SU-DHL-6 (cell line): ENCODE results near the gene EMP3.
A peak's percentile ranks its signal among the peaks of the same experiment; 100 is the strongest.
"Not testable (repeated sequence)": the region's sequence is repeated elsewhere in the genome, so short reads cannot be mapped to it uniquely, and the experiment has no call there.

Source experiments
- H2AFZ ChIP-seq: fragments of 200-600 bp; sonication (generic); 2 replicates; pipeline ENCODE4 v1.6.1; 2014; ENCODE audit warnings: low read depth, mild to moderate bottlenecking, moderate library complexity, mixed read lengths, antibody characterized with exemption, low read length; ENCODE audit not compliant: severe bottlenecking
- H3F3A ChIP-seq: fragments of 200-600 bp; shearing (Covaris generic); 2 replicates; pipeline ENCODE4 v1.6.0; 2016; ENCODE audit warnings: antibody characterized with exemption, mild to moderate bottlenecking; ENCODE audit not compliant: insufficient read depth
- H3K27ac ChIP-seq: fragments of 200-600 bp; sonication (generic); 2 replicates; pipeline ENCODE4 v1.5.1; 2016; ENCODE audit warnings: low read depth, mild to moderate bottlenecking, low read length, moderate library complexity, mixed read lengths
- H3K27me3 ChIP-seq: fragments of 200-600 bp; sonication (generic), shearing (Covaris generic); 2 replicates; pipeline ENCODE4 v1.6.0; 2014; ENCODE audit warnings: mild to moderate bottlenecking, low read length
- H3K36me3 ChIP-seq: fragments of 200-600 bp; sonication (generic); 2 replicates; pipeline ENCODE4 v1.6.1; 2014; ENCODE audit warnings: mild to moderate bottlenecking, low read length, mixed read lengths
- H3K4me2 ChIP-seq: fragments of 300-600, 200-600 bp; shearing (Covaris generic), sonication (generic); 2 replicates; pipeline ENCODE4 v1.6.0; 2014; ENCODE audit warnings: low read length, low read depth, mild to moderate bottlenecking; ENCODE audit not compliant: poor library complexity, severe bottlenecking
- H3K4me3 ChIP-seq: fragments of 200-600 bp; sonication (generic); 2 replicates; pipeline ENCODE4 v1.5.1; 2014; ENCODE audit warnings: antibody characterized with exemption, low read length, mild to moderate bottlenecking, mixed read lengths; ENCODE audit not compliant: insufficient read depth, poor library complexity, severe bottlenecking
- H3K79me2 ChIP-seq: fragments of 200-600 bp; sonication (generic); 2 replicates; pipeline ENCODE4 v1.6.1; 2014; ENCODE audit warnings: mild to moderate bottlenecking, low read length, moderate library complexity; ENCODE audit not compliant: insufficient read depth
- H3K9ac ChIP-seq: fragments of 200-600 bp; sonication (generic); 2 replicates; pipeline ENCODE4 v1.7.0; 2014; ENCODE audit warnings: mild to moderate bottlenecking, low read length
- H3K9me2 ChIP-seq: fragments of 200-600 bp; sonication (generic); replicated peaks from 2 replicates; pipeline ENCODE4 v1.6.1; 2014; ENCODE audit warnings: low read length; ENCODE audit not compliant: insufficient read depth
- H3K9me3 ChIP-seq: fragments of 200-600 bp; sonication (generic); 2 replicates; pipeline ENCODE4 v1.6.1; 2014; ENCODE audit warnings: low read length, mixed read lengths; ENCODE audit not compliant: insufficient read depth
- H4K20me1 ChIP-seq: fragments of 200-600 bp; sonication (generic); 2 replicates; pipeline ENCODE4 v1.6.1; 2014; ENCODE audit warnings: low read depth, mild to moderate bottlenecking, antibody characterized with exemption, low read length, moderate library complexity, mixed read lengths
- EZH2phosphoT487 ChIP-seq: fragments of 200-600 bp; sonication (generic), shearing (Covaris generic); conservative IDR thresholded peaks from 2 replicates; pipeline ENCODE4 v1.6.1; 2018; ENCODE audit warnings: mild to moderate bottlenecking, antibody characterized with exemption, low read length, moderate library complexity, mixed read lengths
- TF ChIP-seq, protein P1 (sequence below): fragments of 200-600 bp; sonication (generic); IDR thresholded peaks from one replicate; pipeline ENCODE4 v1.5.1; 2017; ENCODE audit warnings: antibody characterized with exemption, mild to moderate bottlenecking, low read length, moderate library complexity; ENCODE audit not compliant: insufficient read depth, poor library complexity, severe bottlenecking

Gene EMP3

DNA sequence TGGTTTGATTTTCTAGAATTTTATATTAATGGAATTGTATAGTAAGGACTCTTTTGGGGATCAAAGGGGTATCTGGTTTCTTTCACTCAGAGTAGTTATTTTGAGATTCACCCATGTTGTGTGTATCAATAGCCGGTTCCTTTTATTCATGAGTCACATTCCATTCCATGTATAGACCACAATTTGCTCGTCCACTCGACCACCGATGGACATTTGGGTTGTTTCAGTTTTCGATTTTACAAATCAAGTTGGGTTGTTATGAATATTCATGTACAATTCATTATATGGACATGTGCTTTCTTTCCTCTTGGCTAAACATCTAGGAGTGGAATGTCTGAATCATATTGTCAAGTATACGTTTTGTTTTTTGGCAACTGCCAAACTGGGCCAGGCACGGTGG is 9.6 kb upstream of the EMP3 start:
- no peak overlapping the region for H3K4me2 ChIP-seq
- peaks cover 5% of the 10 kb centered on the region; the same call in 1 of the 2 replicates for H3F3A ChIP-seq
- H3K27me3 ChIP-seq = no peaks in the 10 kb centered on the region
- H3K4me3 ChIP-seq = no peak overlapping the region
- TF ChIP-seq, protein P1, sequence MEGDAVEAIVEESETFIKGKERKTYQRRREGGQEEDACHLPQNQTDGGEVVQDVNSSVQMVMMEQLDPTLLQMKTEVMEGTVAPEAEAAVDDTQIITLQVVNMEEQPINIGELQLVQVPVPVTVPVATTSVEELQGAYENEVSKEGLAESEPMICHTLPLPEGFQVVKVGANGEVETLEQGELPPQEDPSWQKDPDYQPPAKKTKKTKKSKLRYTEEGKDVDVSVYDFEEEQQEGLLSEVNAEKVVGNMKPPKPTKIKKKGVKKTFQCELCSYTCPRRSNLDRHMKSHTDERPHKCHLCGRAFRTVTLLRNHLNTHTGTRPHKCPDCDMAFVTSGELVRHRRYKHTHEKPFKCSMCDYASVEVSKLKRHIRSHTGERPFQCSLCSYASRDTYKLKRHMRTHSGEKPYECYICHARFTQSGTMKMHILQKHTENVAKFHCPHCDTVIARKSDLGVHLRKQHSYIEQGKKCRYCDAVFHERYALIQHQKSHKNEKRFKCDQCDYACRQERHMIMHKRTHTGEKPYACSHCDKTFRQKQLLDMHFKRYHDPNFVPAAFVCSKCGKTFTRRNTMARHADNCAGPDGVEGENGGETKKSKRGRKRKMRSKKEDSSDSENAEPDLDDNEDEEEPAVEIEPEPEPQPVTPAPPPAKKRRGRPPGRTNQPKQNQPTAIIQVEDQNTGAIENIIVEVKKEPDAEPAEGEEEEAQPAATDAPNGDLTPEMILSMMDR = no peak
- no peak for TF ChIP-seq EZH2phosphoT487
- H3K9me2 ChIP-seq = no peaks in the 10 kb centered on the region
- no peaks in the 10 kb centered on the region for H4K20me1 ChIP-seq
- no peak overlapping the region for H3K9ac ChIP-seq
- H3K79me2 ChIP-seq = no peaks in the 10 kb centered on the region
- no peaks in the 10 kb centered on the region for H3K9me3 ChIP-seq
- H2AFZ ChIP-seq = no peak overlapping the region
- no peak overlapping the region for H3K27ac ChIP-seq
- no peaks in the 10 kb centered on the region for H3K36me3 ChIP-seq

DNA sequence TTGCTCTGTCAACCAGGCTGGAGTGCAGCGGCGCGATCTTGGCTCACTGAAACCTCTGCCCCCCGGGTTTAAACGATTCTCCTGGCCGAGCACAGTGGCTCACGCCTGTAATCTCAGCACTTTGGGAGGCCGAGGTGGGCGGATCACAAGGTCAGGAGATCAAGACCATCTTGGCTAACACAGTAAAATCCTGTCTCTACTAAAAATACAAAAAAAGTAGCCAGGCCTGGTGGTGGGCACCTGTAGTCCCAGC is 7.7 kb upstream of the EMP3 start:
- not testable (repeated sequence) for H3K9ac ChIP-seq, H3K27ac ChIP-seq, H2AFZ ChIP-seq, H3K36me3 ChIP-seq, H4K20me1 ChIP-seq, H3K4me2 ChIP-seq, H3K9me3 ChIP-seq, H3K27me3 ChIP-seq, H3K79me2 ChIP-seq, H3K4me3 ChIP-seq, H3K9me2 ChIP-seq
- peaks cover 14% of the 10 kb centered on the region for H3F3A ChIP-seq

DNA sequence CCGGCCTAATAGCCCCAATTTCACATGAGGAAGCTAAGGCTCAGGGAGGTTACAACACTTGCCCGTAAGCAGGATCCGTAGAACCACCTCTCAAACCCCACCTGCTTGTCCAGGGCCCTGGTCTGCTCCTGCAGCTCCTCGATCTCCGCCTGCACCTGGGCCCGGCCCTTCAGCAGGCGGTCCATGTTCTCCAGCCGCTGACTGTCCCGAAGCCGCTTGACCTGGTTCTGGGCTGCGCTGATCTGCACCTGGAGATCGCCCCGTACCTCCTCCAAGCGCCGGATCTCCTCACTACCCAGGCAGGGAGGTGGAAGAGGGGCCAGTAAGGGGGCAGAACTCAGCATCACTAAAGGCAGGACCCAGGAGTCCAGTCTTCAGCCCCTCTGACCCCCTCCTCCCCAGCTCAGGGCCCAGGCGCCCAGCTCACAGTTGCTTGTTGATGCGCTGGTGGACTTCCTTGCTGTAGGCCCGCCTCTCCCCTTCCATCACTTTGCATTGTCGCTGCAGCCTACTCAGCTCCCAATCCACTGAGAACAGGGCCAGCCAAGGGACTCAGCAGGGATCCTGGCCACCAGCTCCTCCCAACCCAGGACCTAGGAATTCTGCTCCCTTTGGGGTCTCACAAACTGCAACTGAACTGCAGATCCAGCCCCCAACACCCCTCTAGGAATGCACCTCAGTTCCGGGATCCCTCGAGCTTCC is 6.9 kb upstream of the EMP3 start:
- Histone ChIP-seq H3K27me3 (no peaks in the 10 kb centered on the region), H3K9ac (no peak overlapping the region), H3K4me3 (no peak overlapping the region), H2AFZ (no peak overlapping the region), H4K20me1 (no peaks in the 10 kb centered on the region), H3K27ac (no peak overlapping the region), H3K9me3 (no peaks in the 10 kb centered on the region), H3K79me2 (no peaks in the 10 kb centered on the region), H3K9me2 (no peaks in the 10 kb centered on the region), H3K36me3 (no peaks in the 10 kb centered on the region), H3F3A (peaks cover 19% of the 10 kb centered on the region), H3K4me2 (no peak overlapping the region)
- no peak for TF ChIP-seq EZH2phosphoT487
- TF ChIP-seq, protein P1 = no peak

DNA sequence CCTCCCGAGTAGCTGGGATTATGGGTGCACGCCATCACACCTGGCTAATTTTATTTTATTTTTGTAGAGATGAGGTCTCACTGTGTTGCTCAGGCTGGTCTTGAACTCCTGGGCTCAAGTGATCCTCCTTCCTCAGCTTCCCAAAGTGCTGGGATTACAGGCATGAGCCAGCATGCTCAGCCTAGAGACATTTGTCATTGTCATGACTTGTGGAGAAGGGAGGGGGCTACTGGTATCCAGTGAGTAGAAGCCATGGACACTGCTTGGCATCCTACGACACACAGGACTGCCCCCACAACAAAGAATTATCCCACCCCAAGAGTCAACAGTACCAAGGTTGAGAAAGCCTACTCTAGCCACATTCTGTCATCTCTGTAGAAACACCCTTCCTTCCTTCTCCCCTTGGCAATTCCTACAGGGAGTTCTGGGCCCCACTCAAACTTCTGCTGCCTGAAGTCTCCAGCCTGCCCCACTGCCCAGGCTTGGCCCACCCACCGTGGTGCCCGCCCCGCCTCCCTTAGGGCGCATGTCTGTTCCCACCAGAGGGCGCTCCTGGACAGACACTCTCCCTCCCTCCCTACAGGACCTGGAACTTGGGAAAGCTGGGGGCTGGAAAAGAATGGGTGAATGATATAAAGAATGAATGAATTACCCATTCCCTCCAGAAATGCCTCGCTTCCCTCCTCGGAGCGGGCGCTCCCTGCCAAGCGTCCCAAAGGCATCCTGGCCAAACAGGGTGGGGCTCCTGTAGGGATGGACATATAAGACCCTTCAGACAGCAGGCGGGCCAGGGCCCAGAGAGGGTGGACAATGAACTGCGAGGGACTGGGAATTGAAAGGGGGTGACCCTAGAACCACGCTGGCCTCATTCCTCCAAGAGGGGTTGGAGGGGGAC is 5.5 kb upstream of the EMP3 start:
- Histone ChIP-seq H3K9ac (no peak overlapping the region), H4K20me1 (no peaks in the 10 kb centered on the region), H3K4me3 (no peak overlapping the region), H3K27ac (no peak overlapping the region), H3K79me2 (no peaks in the 10 kb centered on the region), H3F3A (peaks cover 27% of the 10 kb centered on the region), H2AFZ (no peak overlapping the region), H3K36me3 (no peaks in the 10 kb centered on the region), H3K9me3 (no peaks in the 10 kb centered on the region), H3K27me3 (no peaks in the 10 kb centered on the region), H3K4me2 (no peak overlapping the region), H3K9me2 (no peaks in the 10 kb centered on the region)
- no peak for TF ChIP-seq EZH2phosphoT487
- TF ChIP-seq, protein P1 = peak; percentile 94
